Lung (tissue), 12 donors: Measurements from ENCODE around the gene SH3BGR. TPM values are rescaled to one million over a fixed set of nuclear protein-coding genes. Genes with fewer than 3 reads are reported as not detected.
A peak's percentile ranks its signal among the peaks of the same experiment; 100 is the strongest.

Source experiments
- ATAC-seq: fragments of 200-7000 bp; cut with Tn5 transposase; one replicate; pipeline ENCODE4 v1.9.1; 2020; ENCODE audit warnings: moderate number of reproducible peaks; ENCODE audit not compliant: insufficient read depth, low FRiP score
- DNase-seq, 3 donors: peaks; one replicate each; pipeline ENCODE4 v3.0.0-alpha.2; 2013 to 2017
- H3K27ac ChIP-seq, 2 donors: one replicate each; pipeline ENCODE4 v1.5.1; 2013; ENCODE audit warnings: mild to moderate bottlenecking in 2 of 2, moderate library complexity in 2 of 2, control low read depth in 1 of 2, inconsistent platforms in 1 of 2, low read depth in 1 of 2, low read length in 1 of 2
- H3K27me3 ChIP-seq, 3 donors: one replicate each; pipeline ENCODE4 v1.5.1; 2013; ENCODE audit warnings: low read length in 2 of 3; ENCODE audit not compliant: control insufficient read depth in 3 of 3, insufficient read depth in 3 of 3
- H3K36me3 ChIP-seq, 4 donors: one replicate each; pipeline ENCODE4 v1.5.1; 2013; ENCODE audit warnings: low read length in 4 of 4, mild to moderate bottlenecking in 1 of 4, moderate library complexity in 1 of 4; ENCODE audit not compliant: control insufficient read depth in 4 of 4, insufficient read depth in 4 of 4
- H3K4me1 ChIP-seq, 5 donors: one replicate each; pipeline ENCODE4 v1.5.1; 2013; ENCODE audit warnings: low read length in 5 of 5, mild to moderate bottlenecking in 2 of 5, moderate library complexity in 1 of 5; ENCODE audit not compliant: control insufficient read depth in 5 of 5, insufficient read depth in 5 of 5
- H3K4me3 ChIP-seq: one replicate; pipeline ENCODE4 v1.5.1; 2013; ENCODE audit warnings: mild to moderate bottlenecking, control low read depth, moderate library complexity
- H3K9ac ChIP-seq, 2 donors: one replicate each; pipeline ENCODE4 v1.5.1; 2013; ENCODE audit warnings: low read length in 2 of 2, control low read depth in 1 of 2; ENCODE audit not compliant: insufficient read depth in 1 of 2
- H3K9me3 ChIP-seq, 4 donors: one replicate each; pipeline ENCODE4 v1.5.1; 2013; ENCODE audit warnings: low read length in 3 of 4, mild to moderate bottlenecking in 1 of 4, moderate library complexity in 1 of 4; ENCODE audit not compliant: control insufficient read depth in 4 of 4, insufficient read depth in 3 of 4
- WGBS, 2 donors: extraction: QIAGEN DNeasy Blood & Tissue Kit; methylation state at CpG; one replicate each; pipeline ENCODE4 v1.1.7; 2013; 5-methylcytosine and 5-hydroxymethylcytosine counted together
- polyA plus RNA-seq, 2 donors: library from polyadenylated mRNA; stranded (reverse); fragments of 200-250 nt; gene quantifications; one replicate each; pipeline ENCODE4 v1.2.1, GENCODE V29; 2013
- total RNA-seq, 2 donors: library from RNA; depleted of rRNA in 1 of 2; stranded (reverse); fragments of >200 nt in 1 of 2; gene quantifications; one replicate each; pipeline ENCODE4 v1.2.1, GENCODE V29; 2014 to 2021
- TF ChIP-seq, protein P1 (sequence below): IDR thresholded peaks from 2 replicates; pipeline ENCODE4 v1.5.1; 2012; ENCODE audit warnings: mild to moderate bottlenecking; ENCODE audit errors: control extremely low read depth, extremely low read depth
- donor health status: control.
- donor health status: control.
- donor health status: Bipolar disorder and iron deficiency.
- donor health status: healthy.
- donor health status: DM: yes; HTN: yes; CAD: no.

SH3BGR gene
- total and polyA plus RNA-seq, 4 donors, result 1.2 to 8.9 (median 3.2) TPM; not detected in 1

DNA sequence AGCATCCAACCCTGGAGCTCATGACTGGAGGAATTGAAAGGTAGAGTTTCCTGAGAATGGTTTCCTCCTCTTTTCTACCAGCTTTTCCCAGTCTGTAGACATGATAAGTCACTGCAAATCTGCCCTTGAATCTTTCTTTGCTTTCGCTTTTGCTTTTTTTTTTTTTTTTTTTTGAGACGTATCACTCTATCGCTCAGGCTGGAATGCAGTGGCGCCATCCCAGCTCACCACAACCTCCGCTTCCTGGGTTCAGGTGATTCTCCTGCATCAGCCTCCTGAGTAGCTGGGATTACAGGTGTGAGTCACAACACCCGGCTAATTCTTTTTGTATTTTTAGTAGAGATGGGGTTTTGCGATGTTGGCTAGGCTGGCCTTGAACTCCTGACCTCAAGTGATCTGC, 4.5 kb upstream of the SH3BGR start:
- ATAC-seq (no peak), DNase-seq (no peak)
- Histone ChIP-seq H3K9ac (no peak overlapping the region), H3K9me3 (no peaks in the 10 kb centered on the region), H3K36me3 (no peaks in the 10 kb centered on the region), H3K27me3 (no peaks in the 10 kb centered on the region), H3K27ac (no peak overlapping the region), H3K4me3 (no peak overlapping the region), H3K4me1 (peaks cover 0 to 30% (median 5%) of the 10 kb centered on the region in 5 donors)
- 97 to 99% methylated on average over 6 to 7 of the region's 7 CpGs for WGBS, 2 donors
- TF ChIP-seq, protein P1, sequence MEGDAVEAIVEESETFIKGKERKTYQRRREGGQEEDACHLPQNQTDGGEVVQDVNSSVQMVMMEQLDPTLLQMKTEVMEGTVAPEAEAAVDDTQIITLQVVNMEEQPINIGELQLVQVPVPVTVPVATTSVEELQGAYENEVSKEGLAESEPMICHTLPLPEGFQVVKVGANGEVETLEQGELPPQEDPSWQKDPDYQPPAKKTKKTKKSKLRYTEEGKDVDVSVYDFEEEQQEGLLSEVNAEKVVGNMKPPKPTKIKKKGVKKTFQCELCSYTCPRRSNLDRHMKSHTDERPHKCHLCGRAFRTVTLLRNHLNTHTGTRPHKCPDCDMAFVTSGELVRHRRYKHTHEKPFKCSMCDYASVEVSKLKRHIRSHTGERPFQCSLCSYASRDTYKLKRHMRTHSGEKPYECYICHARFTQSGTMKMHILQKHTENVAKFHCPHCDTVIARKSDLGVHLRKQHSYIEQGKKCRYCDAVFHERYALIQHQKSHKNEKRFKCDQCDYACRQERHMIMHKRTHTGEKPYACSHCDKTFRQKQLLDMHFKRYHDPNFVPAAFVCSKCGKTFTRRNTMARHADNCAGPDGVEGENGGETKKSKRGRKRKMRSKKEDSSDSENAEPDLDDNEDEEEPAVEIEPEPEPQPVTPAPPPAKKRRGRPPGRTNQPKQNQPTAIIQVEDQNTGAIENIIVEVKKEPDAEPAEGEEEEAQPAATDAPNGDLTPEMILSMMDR, result no peak

DNA sequence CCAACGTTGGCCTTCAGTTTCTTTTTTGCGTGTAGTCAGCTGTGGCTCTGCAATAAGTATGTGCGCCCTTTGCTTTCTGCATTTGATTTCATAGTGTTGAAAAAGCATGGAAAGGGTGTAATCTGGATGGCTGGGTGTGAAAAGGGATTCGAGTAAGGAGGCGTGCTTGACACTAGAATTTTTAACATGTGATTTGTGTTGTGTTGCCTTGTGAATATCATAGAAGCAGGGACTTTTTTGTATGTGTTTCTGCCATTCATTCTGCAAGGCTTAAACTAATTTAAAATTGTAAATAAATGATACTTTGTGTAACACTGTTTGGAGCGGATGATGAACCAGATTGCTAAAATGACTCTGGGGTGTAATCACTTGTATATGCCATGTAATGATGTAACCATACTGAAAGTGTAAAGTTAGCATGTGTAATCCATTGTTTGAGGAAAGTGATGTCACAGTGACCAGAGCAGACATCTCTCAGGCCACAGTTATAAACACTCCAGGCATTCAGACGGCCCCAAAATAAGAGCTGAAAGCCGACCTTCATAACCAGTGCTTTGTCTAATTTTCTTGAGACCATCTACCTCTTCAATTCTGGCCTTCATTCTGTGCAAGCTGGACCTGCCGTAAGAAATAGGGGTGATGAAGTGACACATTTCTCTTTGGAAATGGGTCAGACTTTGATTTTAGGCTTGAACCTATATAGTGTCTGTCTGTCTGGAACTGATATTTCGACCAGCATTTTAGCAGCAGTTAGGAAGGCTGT, 618 bp downstream of the SH3BGR start:
- H3K36me3 ChIP-seq, result no peaks in the 10 kb centered on the region
- no peaks in the 10 kb centered on the region for H3K9me3 ChIP-seq
- WGBS, 2 donors, result 71 to 80% methylated on average over 10 of the region's 10 CpGs
- DNase-seq, result peak in 1 of 3 donors; percentile 11
- ATAC-seq, result no peak
- H3K27me3 ChIP-seq, result no peaks in the 10 kb centered on the region
- H3K4me3 ChIP-seq, result no peak overlapping the region
- H3K4me1 ChIP-seq, result peaks cover 0 to 14% (median 0%) of the 10 kb centered on the region in 5 donors
- H3K27ac ChIP-seq, result peak overlapping the region in 1 of 2 donors; percentile 93
- TF ChIP-seq, protein P1, result no peak
- H3K9ac ChIP-seq, result no peak overlapping the region

DNA sequence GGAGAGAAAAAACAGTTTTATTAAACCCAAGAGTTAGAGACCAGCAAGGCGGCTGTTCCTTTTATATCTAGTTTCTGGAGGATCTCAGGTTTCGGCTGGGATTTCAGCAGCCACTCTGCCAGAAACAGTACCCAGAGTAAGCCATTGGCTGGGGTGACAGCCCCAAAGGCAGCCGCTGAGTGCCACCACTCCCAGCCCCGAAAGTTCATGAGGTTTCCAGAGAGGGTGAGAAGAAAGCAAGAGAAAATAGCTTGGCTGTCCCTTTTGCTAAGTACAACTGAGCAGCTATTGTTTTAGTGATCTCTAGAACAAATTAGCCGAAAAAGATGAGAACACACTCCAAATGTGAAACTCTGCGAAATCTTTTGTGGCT, 1.2 kb downstream of the SH3BGR start:
- Histone ChIP-seq H3K4me1 (peaks cover 0 to 14% (median 0%) of the 10 kb centered on the region in 5 donors), H3K9ac (no peak overlapping the region), H3K27ac (peak overlapping the region in 1 of 2 donors; percentile 93), H3K9me3 (no peaks in the 10 kb centered on the region), H3K36me3 (no peaks in the 10 kb centered on the region), H3K4me3 (no peak overlapping the region), H3K27me3 (no peaks in the 10 kb centered on the region)
- ATAC-seq (no peak), DNase-seq (no peak)
- TF ChIP-seq, protein P1, result no peak
- WGBS, 2 donors, result 88% methylated on average over 6 of the region's 6 CpGs
